Body of pancreas (tissue), 4 donors: ENCODE measurements around the gene COL4A2.

Experiments
- POLR2A ChIP-seq, 3 donors: fragments of 450-650 bp; IDR thresholded peaks; one replicate each; pipeline ENCODE4 v1.6.1; 2016; ENCODE audit warnings: antibody characterized with exemption in 3 of 3, mild to moderate bottlenecking in 2 of 3
- TF ChIP-seq, protein P1 (sequence below), 7 experiments: fragments of 450-650 bp in 4 of 7; fragments of 200-600 bp in 3 of 7; sonication (generic) in 3 of 7; IDR thresholded peaks; one replicate each; pipeline ENCODE4 v1.5.1; 2016 to 2019; ENCODE audit warnings: antibody characterized with exemption in 7 of 7

GRCh38 chr13:110516500-110516899, 209.4 kb downstream of the COL4A2 start:
- TF ChIP-seq, protein P1, sequence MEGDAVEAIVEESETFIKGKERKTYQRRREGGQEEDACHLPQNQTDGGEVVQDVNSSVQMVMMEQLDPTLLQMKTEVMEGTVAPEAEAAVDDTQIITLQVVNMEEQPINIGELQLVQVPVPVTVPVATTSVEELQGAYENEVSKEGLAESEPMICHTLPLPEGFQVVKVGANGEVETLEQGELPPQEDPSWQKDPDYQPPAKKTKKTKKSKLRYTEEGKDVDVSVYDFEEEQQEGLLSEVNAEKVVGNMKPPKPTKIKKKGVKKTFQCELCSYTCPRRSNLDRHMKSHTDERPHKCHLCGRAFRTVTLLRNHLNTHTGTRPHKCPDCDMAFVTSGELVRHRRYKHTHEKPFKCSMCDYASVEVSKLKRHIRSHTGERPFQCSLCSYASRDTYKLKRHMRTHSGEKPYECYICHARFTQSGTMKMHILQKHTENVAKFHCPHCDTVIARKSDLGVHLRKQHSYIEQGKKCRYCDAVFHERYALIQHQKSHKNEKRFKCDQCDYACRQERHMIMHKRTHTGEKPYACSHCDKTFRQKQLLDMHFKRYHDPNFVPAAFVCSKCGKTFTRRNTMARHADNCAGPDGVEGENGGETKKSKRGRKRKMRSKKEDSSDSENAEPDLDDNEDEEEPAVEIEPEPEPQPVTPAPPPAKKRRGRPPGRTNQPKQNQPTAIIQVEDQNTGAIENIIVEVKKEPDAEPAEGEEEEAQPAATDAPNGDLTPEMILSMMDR (IDR thresholded peaks at IDR 0.05), result no peak
- TF ChIP-seq POLR2A (IDR thresholded peaks at IDR 0.05), result no peak
